Liver (tissue), 9 donors: Measurements from ENCODE around the gene CNPY4. TPM values are rescaled to one million over a fixed set of nuclear protein-coding genes. Genes with fewer than 3 reads are reported as not detected.

Experiments used
- DNase-seq: peaks from one replicate; pipeline ENCODE4 v3.0.0-alpha.2; 2017; ENCODE audit warnings: low spot score
- H3K27ac ChIP-seq, 2 donors: one replicate each; pipeline ENCODE4 v1.7.0; 2013; ENCODE audit warnings: inconsistent platforms in 2 of 2, low read length in 2 of 2, control low read depth in 1 of 2, low read depth in 1 of 2, mild to moderate bottlenecking in 1 of 2
- H3K27me3 ChIP-seq, 4 donors: one replicate each; pipeline versions ENCODE4 v1.6.1 to v1.7.0; 2013; ENCODE audit warnings: low read length in 3 of 4, inconsistent platforms in 1 of 4, mild to moderate bottlenecking in 1 of 4, moderate library complexity in 1 of 4; ENCODE audit not compliant: control insufficient read depth in 4 of 4, insufficient read depth in 4 of 4
- H3K36me3 ChIP-seq, 4 donors: one replicate each; pipeline versions ENCODE4 v1.6.1 to v1.7.0; 2013; ENCODE audit warnings: low read length in 3 of 4, mild to moderate bottlenecking in 3 of 4, low read depth in 1 of 4, moderate library complexity in 1 of 4; ENCODE audit not compliant: control insufficient read depth in 4 of 4, insufficient read depth in 3 of 4
- H3K4me1 ChIP-seq, 4 donors: one replicate each; pipeline versions ENCODE4 v1.6.1 to v1.7.0; 2013; ENCODE audit warnings: low read length in 3 of 4, mild to moderate bottlenecking in 3 of 4, moderate library complexity in 1 of 4; ENCODE audit not compliant: control insufficient read depth in 4 of 4, insufficient read depth in 4 of 4
- H3K4me3 ChIP-seq, 3 donors: one replicate each; pipeline versions ENCODE4 v1.6.1 to v1.7.0; 2013; ENCODE audit warnings: low read length in 3 of 3, control low read depth in 1 of 3, low read depth in 1 of 3, mild to moderate bottlenecking in 1 of 3
- H3K9ac ChIP-seq, 2 donors: one replicate each; pipeline ENCODE4 v1.7.0; 2013; ENCODE audit warnings: low read length in 2 of 2, mild to moderate bottlenecking in 2 of 2, moderate library complexity in 2 of 2, control low read depth in 1 of 2, low read depth in 1 of 2
- H3K9me3 ChIP-seq, 4 donors: one replicate each; pipeline versions ENCODE4 v1.6.1 to v1.7.0; 2013; ENCODE audit warnings: low read length in 3 of 4; ENCODE audit not compliant: control insufficient read depth in 4 of 4
- CTCF ChIP-seq: fragments of 150-350 bp; IDR thresholded peaks from 2 replicates; pipeline ENCODE4 v1.5.1; 2017; ENCODE audit warnings: improper control_type of control experiment, low read depth, low read length; ENCODE audit not compliant: missing input control
- EGR1 ChIP-seq, 2 donors: IDR thresholded peaks; 2 replicates each; pipeline ENCODE4 v1.6.1; 2016 to 2018; ENCODE audit warnings: antibody characterized with exemption in 2 of 2, low read depth in 2 of 2
- FOXA1 ChIP-seq: IDR thresholded peaks from 2 replicates; pipeline ENCODE4 v1.6.1; 2016; ENCODE audit warnings: antibody characterized with exemption
- FOXA2 ChIP-seq: IDR thresholded peaks from 2 replicates; pipeline ENCODE4 v1.6.1; 2016; ENCODE audit warnings: antibody characterized with exemption
- GABPA ChIP-seq, 2 donors: IDR thresholded peaks in 1 of 2; conservative IDR thresholded peaks in 1 of 2; 2 replicates each; pipeline ENCODE4 v1.6.1; 2016; ENCODE audit warnings: antibody characterized with exemption in 2 of 2, mild to moderate bottlenecking in 1 of 2, moderate library complexity in 1 of 2
- HNF4A ChIP-seq, 2 donors: conservative IDR thresholded peaks; 2 replicates each; pipeline ENCODE4 v1.6.1; 2016; ENCODE audit warnings: antibody characterized with exemption in 2 of 2, mild to moderate bottlenecking in 2 of 2
- HNF4G ChIP-seq: IDR thresholded peaks from 2 replicates; pipeline ENCODE4 v1.6.1; 2016; ENCODE audit warnings: antibody characterized with exemption
- JUND ChIP-seq, 2 donors: IDR thresholded peaks; 2 replicates each; pipeline ENCODE4 v1.6.1; 2016; ENCODE audit warnings: antibody characterized with exemption in 2 of 2
- NR2F2 ChIP-seq: IDR thresholded peaks from 2 replicates; pipeline ENCODE4 v1.6.1; 2016; ENCODE audit warnings: antibody characterized with exemption
- RAD21 ChIP-seq, 2 donors: IDR thresholded peaks; 2 replicates each; pipeline ENCODE4 v1.6.1; 2016; ENCODE audit warnings: antibody characterized with exemption in 2 of 2, mild to moderate bottlenecking in 2 of 2
- RXRA ChIP-seq, 2 donors: IDR thresholded peaks; 2 replicates each; pipeline ENCODE4 v1.6.1; 2017 to 2018; ENCODE audit warnings: antibody characterized with exemption in 2 of 2, mild to moderate bottlenecking in 1 of 2
- SP1 ChIP-seq: IDR thresholded peaks from 2 replicates; pipeline ENCODE4 v1.6.1; 2018; ENCODE audit warnings: antibody characterized with exemption, mild to moderate bottlenecking
- TAF1 ChIP-seq: conservative IDR thresholded peaks from 2 replicates; pipeline ENCODE4 v1.6.1; 2016; ENCODE audit warnings: antibody characterized with exemption, mild to moderate bottlenecking
- YY1 ChIP-seq: IDR thresholded peaks from 2 replicates; pipeline ENCODE4 v1.6.1; 2016; ENCODE audit warnings: antibody characterized with exemption, mild to moderate bottlenecking
- WGBS: extraction: QIAGEN DNeasy Blood & Tissue Kit; methylation state at CpG from one replicate; pipeline ENCODE4 v1.1.7; 2013; 5-methylcytosine and 5-hydroxymethylcytosine counted together
- polyA plus RNA-seq, 2 donors: library from polyadenylated mRNA; stranded (reverse) in 1 of 2; unstranded in 1 of 2; fragments of 200-250 nt in 1 of 2; fragments of >200 nt in 1 of 2; fragmentation: Nextera tagmentation in 1 of 2; extraction: Ambion mirVana in 1 of 2; gene quantifications; one replicate each; pipeline versions ENCODE4 v1.2.1 to v1.2.3, GENCODE V29; 2013 to 2015
- total RNA-seq, 2 donors: library from RNA; depleted of rRNA; stranded (reverse); fragments of >200 nt; gene quantifications; one replicate each; pipeline ENCODE4 v1.2.3, GENCODE V29; 2014
- TF ChIP-seq, protein P1 (sequence below): IDR thresholded peaks from 2 replicates; pipeline ENCODE4 v1.6.1; 2016; ENCODE audit warnings: antibody characterized with exemption
- TF ChIP-seq, protein P2 (sequence below): IDR thresholded peaks from 2 replicates; pipeline ENCODE4 v1.6.1; 2016; ENCODE audit warnings: antibody characterized with exemption
- TF ChIP-seq, protein P3 (sequence below): IDR thresholded peaks from 2 replicates; pipeline ENCODE4 v1.6.1; 2016; ENCODE audit warnings: antibody characterized with exemption, mild to moderate bottlenecking
- TF ChIP-seq, protein P4 (sequence below): IDR thresholded peaks from 2 replicates; pipeline ENCODE4 v1.6.1; 2016; ENCODE audit warnings: antibody characterized with exemption
- donor health status: healthy.
- donor health status: healthy.
- donor health status: healthy.
- donor health status: healthy.
- donor health status: healthy.

Gene CNPY4
- total and polyA plus RNA-seq, 4 donors = 1.9 to 11.9 (median 3.8) TPM

GRCh38 chr7:100074841-100075240 lies 44.6 kb upstream of the CNPY4 start:
- Histone ChIP-seq H3K9me3 (peaks cover 20 to 30% (median 22%) of the 10 kb centered on the region in 4 donors), H3K9ac (no peak overlapping the region), H3K36me3 (peaks cover 21 to 75% (median 65%) of the 10 kb centered on the region in 4 donors), H3K27me3 (no peaks in the 10 kb centered on the region), H3K27ac (no peak overlapping the region), H3K4me1 (peaks cover 5 to 15% (median 13%) of the 10 kb centered on the region in 4 donors), H3K4me3 (no peak overlapping the region)
- WGBS = 97% methylated on average over 7 of the region's 7 CpGs
- DNase-seq = no peak
- TF ChIP-seq GABPA (IDR thresholded peaks at IDR 0.05 in 1 of 2, conservative IDR thresholded peaks at IDR 0.05 in 1 of 2) = no peak
- no peak for TF ChIP-seq EGR1 (IDR thresholded peaks at IDR 0.05; ENCODE audit: low read depth in 2 of 2)
- no peak for TF ChIP-seq FOXA2
- TF ChIP-seq RAD21 (IDR thresholded peaks at IDR 0.05) = no peak
- no peak for TF ChIP-seq JUND (IDR thresholded peaks at IDR 0.05)
- TF ChIP-seq, protein P1, sequence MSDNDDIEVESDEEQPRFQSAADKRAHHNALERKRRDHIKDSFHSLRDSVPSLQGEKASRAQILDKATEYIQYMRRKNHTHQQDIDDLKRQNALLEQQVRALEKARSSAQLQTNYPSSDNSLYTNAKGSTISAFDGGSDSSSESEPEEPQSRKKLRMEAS = no peak
- TF ChIP-seq HNF4G = no peak
- no peak for TF ChIP-seq CTCF
- TF ChIP-seq YY1 = no peak
- no peak for TF ChIP-seq SP1
- TF ChIP-seq RXRA (IDR thresholded peaks at IDR 0.05) = no peak
- TF ChIP-seq, protein P2, sequence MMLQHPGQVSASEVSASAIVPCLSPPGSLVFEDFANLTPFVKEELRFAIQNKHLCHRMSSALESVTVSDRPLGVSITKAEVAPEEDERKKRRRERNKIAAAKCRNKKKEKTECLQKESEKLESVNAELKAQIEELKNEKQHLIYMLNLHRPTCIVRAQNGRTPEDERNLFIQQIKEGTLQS = no peak
- TF ChIP-seq, protein P3, sequence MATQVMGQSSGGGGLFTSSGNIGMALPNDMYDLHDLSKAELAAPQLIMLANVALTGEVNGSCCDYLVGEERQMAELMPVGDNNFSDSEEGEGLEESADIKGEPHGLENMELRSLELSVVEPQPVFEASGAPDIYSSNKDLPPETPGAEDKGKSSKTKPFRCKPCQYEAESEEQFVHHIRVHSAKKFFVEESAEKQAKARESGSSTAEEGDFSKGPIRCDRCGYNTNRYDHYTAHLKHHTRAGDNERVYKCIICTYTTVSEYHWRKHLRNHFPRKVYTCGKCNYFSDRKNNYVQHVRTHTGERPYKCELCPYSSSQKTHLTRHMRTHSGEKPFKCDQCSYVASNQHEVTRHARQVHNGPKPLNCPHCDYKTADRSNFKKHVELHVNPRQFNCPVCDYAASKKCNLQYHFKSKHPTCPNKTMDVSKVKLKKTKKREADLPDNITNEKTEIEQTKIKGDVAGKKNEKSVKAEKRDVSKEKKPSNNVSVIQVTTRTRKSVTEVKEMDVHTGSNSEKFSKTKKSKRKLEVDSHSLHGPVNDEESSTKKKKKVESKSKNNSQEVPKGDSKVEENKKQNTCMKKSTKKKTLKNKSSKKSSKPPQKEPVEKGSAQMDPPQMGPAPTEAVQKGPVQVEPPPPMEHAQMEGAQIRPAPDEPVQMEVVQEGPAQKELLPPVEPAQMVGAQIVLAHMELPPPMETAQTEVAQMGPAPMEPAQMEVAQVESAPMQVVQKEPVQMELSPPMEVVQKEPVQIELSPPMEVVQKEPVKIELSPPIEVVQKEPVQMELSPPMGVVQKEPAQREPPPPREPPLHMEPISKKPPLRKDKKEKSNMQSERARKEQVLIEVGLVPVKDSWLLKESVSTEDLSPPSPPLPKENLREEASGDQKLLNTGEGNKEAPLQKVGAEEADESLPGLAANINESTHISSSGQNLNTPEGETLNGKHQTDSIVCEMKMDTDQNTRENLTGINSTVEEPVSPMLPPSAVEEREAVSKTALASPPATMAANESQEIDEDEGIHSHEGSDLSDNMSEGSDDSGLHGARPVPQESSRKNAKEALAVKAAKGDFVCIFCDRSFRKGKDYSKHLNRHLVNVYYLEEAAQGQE = no peak
- no peak for TF ChIP-seq TAF1
- no peak for TF ChIP-seq HNF4A (conservative IDR thresholded peaks at IDR 0.05)
- TF ChIP-seq, protein P4, sequence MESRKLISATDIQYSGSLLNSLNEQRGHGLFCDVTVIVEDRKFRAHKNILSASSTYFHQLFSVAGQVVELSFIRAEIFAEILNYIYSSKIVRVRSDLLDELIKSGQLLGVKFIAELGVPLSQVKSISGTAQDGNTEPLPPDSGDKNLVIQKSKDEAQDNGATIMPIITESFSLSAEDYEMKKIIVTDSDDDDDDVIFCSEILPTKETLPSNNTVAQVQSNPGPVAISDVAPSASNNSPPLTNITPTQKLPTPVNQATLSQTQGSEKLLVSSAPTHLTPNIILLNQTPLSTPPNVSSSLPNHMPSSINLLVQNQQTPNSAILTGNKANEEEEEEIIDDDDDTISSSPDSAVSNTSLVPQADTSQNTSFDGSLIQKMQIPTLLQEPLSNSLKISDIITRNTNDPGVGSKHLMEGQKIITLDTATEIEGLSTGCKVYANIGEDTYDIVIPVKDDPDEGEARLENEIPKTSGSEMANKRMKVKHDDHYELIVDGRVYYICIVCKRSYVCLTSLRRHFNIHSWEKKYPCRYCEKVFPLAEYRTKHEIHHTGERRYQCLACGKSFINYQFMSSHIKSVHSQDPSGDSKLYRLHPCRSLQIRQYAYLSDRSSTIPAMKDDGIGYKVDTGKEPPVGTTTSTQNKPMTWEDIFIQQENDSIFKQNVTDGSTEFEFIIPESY = no peak
- no peak for TF ChIP-seq FOXA1
- TF ChIP-seq NR2F2 = no peak
